Activated CD4-positive, alpha-beta T cell treated with anti-CD3 and anti-CD28 coated beads, Interleukin-2, amount 50 U/mL, for 24 hours (primary cell): Measurements from ENCODE around the gene FBXL12.
"Not testable (repeated sequence)": the region's sequence is repeated elsewhere in the genome, so short reads cannot be mapped to it uniquely, and the experiment has no call there.

Experiments
- DNase-seq, 2 donors: peaks; one replicate each; pipeline ENCODE4 v3.0.0-alpha.2; 2020; ENCODE audit warnings: low read depth in 1 of 2, low spot score in 1 of 2

Gene FBXL12

GRCh38 chr19:9839415-9839814 lies 20.5 kb upstream of the FBXL12 start:
- DNase-seq, result no peak

- no peak for DNase-seq
These were observed 19.4 kb upstream of the FBXL12 start for GRCh38 chr19:9838324-9838723.

- no peak for DNase-seq
These were observed 17.1 kb upstream of the FBXL12 start for GRCh38 chr19:9836021-9836420.

GRCh38 chr19:9835507-9835949 lies 16.6 kb upstream of the FBXL12 start:
- DNase-seq, result no peak

GRCh38 chr19:9834726-9835506 lies 16.0 kb upstream of the FBXL12 start, which contains the start of gene PIN1:
TSS of gene PIN1 (plus strand) at chr19:9835318. CDS start at chr19:9835345, 27 bp downstream.
- peak; percentile 97 to 98 for DNase-seq

GRCh38 chr19:9834307-9834725 lies 15.4 kb upstream of the FBXL12 start:
- no peak for DNase-seq

GRCh38 chr19:9828551-9829063 lies 9.7 kb upstream of the FBXL12 start:
- no peak for DNase-seq

GRCh38 chr19:9827289-9828238 lies 8.7 kb upstream of the FBXL12 start, which contains the start of gene UBL5:
TSS of gene UBL5 (plus strand) at chr19:9827918. CDS start at chr19:9828338, 420 bp downstream.
- peak; percentile 72 to 86 for DNase-seq

GRCh38 chr19:9823816-9824215 lies 4.9 kb upstream of the FBXL12 start:
- no peak for DNase-seq

GRCh38 chr19:9820034-9820433 lies 1.2 kb upstream of the FBXL12 start:
- DNase-seq, result not testable (repeated sequence)

- no peak for DNase-seq
These were observed 674 bp upstream of the FBXL12 start for GRCh38 chr19:9819596-9819909.

- DNase-seq, result no peak
These were observed 625 bp downstream of the FBXL12 start for GRCh38 chr19:9818175-9818733.

GRCh38 chr19:9811139-9811538 lies 7.7 kb downstream of the FBXL12 start:
- no peak for DNase-seq

- no peak for DNase-seq
These were observed 9.7 kb downstream of the FBXL12 start for GRCh38 chr19:9808855-9809824.

GRCh38 chr19:9806803-9807202 lies 12.1 kb downstream of the FBXL12 start:
- DNase-seq, result no peak

GRCh38 chr19:9801976-9802375 lies 16.9 kb downstream of the FBXL12 start:
- DNase-seq, result no peak

GRCh38 chr19:9799162-9799561 lies 19.7 kb downstream of the FBXL12 start:
- DNase-seq, result no peak

GRCh38 chr19:9797871-9798270 lies 21.0 kb downstream of the FBXL12 start:
- no peak for DNase-seq

GRCh38 chr19:9796113-9796773 lies 22.6 kb downstream of the FBXL12 start:
- DNase-seq, result peak; percentile 55 to 81
